Left renal pelvis (tissue), 4 donors: ENCODE data around the gene AHDC1. TPM values are rescaled to one million over a fixed set of nuclear protein-coding genes. Genes with fewer than 3 reads are reported as not detected.

ENCODE experiments used
- DNase-seq, 4 donors: peaks; one replicate each; pipeline ENCODE4 v3.0.0-alpha.2; 2013; ENCODE audit warnings: low read depth in 4 of 4, low spot score in 3 of 4
- polyA plus RNA-seq, 4 donors: library from polyadenylated mRNA; unstranded; fragments of 120-200 nt; gene quantifications; one replicate each; pipeline ENCODE4 v1.2.1, GENCODE V29; 2013; ENCODE audit not compliant: insufficient read length in 4 of 4

The AHDC1 gene
- polyA plus RNA-seq, 4 donors = 35.9 to 63.8 (median 52.3) TPM

DNA sequence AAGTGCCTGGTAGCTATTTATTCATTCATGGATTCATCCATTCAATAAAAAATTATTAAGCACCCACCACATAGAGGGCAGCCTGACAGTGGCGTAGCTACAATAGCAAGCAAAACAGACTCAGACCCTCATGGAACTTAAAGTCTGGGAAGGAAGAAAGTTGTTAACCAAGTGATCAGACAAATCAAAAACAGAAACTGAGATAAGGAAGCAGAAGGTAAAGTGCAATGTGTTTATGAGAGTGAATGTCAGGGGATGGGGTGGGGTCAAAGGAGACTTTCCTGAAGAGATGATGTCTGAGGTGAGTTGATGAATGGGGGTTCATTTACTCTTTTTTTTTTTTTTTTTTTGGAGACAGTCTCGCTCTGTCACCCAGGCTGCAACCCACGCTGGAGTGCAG lies 111.1 kb downstream of the AHDC1 start:
- DNase-seq = no peak

- no peak for DNase-seq
Measured at GRCh38 chr1:27491748-27492700, 111.9 kb downstream of the AHDC1 start.

GRCh38 chr1:27489973-27490741 lies 113.8 kb downstream of the AHDC1 start, which contains the start of gene WASF2:
WASF2 (minus strand) TSS chr1:27490167; CDS start chr1:27428890, 61,277 bp downstream.
- peak; percentile 97 to 98 (median 98) for DNase-seq

DNA sequence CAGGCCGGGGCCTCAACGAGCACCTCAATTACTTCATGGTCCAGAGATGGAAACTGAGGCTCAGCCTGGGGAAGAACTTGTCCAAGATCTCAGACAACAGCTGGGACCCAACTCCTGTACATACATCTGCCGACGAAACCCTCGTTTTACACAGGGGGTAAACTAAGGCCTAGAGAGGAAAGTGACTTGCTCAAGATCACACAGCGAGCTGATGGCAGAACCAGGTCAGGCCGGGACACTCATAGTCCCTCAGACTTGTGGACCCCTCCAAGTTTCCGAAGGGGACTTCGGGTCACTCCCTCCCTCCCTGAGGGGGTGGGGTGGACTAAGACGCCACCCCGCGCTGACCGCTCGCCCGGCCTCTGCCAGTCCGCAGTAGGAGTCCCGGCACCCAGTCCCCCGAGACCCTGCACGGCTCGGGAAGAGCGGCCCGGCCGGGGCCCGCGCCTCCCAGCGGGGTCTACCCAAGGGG lies 114.4 kb downstream of the AHDC1 start:
- no peak for DNase-seq

DNA sequence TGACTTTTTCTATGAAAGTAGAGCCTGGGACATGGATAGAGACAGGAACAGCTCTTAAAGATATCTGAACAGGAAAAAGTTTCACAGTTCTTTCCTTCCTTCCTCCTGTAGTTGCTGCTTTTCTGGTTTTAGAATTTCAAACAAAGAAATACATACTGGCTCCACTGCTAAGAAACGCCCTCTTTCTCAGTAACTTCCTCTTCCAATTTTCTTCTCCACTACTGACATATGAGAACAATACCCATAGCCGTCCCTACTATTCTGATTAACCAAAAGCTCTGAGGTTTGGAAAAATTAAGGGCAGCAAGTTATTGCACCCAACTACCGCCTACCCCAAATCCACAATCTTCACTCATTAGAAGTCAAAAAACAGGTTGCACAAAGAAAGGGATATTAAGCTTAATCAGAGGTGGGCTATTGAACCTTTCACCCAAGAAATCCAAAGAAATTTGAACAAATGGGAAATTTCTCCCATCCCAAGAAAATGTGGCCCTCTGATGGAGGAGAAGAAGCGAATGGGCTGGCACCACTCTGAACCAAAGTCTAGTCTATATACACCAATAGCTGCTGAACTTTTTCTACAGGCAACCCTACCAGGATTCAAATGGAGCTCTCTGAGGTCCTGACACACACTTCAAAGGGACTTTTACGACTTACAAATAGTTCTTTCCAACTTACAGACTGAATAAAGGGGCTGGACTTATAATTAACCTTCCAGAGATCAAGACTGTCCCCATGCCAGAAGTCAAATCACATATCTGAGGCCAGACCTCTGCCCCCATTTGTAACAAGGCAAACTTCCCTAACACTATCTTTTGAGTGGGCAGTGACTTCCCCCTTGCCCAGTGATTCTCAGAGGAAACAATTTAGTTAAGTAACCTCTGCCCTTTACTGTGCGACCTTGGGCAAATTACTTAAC lies 115.7 kb downstream of the AHDC1 start:
- no peak for DNase-seq

DNA sequence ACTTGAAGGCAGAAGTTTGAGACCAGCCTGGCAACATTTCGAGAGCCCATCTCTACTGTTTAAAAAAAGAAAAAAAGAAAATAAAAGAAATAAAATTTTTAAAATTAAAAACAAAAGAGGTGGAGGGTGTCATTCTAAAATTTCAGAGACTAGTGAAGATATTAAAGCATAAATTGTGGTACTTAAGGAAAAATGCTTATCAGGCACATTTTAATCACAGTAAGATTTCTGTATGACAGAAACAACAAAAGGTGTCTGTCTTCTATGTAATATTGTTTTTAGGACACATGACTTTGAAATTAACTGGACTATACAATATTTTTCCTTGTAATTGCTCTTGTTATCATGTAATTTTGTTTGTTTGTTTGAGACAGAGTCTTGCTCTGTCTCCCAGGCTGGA lies 118.6 kb downstream of the AHDC1 start:
- no peak for DNase-seq

Other genes starting within 250 kb of the AHDC1 start
- gene MAP3K6, start 237.2 kb downstream of the AHDC1 start, polyA plus RNA-seq = 10 to 100 TPM in 1 of 4 donors, 1 to 10 TPM in 3; 9.0 to 15.1 (median 9.5) TPM
- gene FCN3, start 229.3 kb downstream of the AHDC1 start, polyA plus RNA-seq = 1 to 10 TPM in 2 of 4 donors, under 1 TPM in 2; 0.85 to 1.7 (median 1.1) TPM
- under 1 TPM in 3 of 4 donors, not detected in 1; 0.20 to 0.26 (median 0.20) TPM for gene CD164L2, start 220.8 kb downstream of the AHDC1 start, polyA plus RNA-seq
- gene GPR3, start 211.5 kb downstream of the AHDC1 start, polyA plus RNA-seq = 1 to 10 TPM in 2 of 4 donors, under 1 TPM in 2; 0.60 to 1.8 (median 0.99) TPM
- gene WASF2, start 114.0 kb downstream of the AHDC1 start, polyA plus RNA-seq = 100 to 1,000 TPM; 106 to 159 (median 139) TPM
- 1 to 10 TPM; 1.2 to 2.8 (median 1.8) TPM for gene FGR, start 31.0 kb upstream of the AHDC1 start, polyA plus RNA-seq
- 10 to 100 TPM; 21.6 to 53.3 (median 25.5) TPM for gene IFI6, start 68.0 kb upstream of the AHDC1 start, polyA plus RNA-seq
- gene FAM76A, start 121.8 kb upstream of the AHDC1 start, polyA plus RNA-seq = 10 to 100 TPM; 11.9 to 16.7 (median 14.5) TPM
- gene STX12, start 169.1 kb upstream of the AHDC1 start, polyA plus RNA-seq = 10 to 100 TPM; 45.7 to 53.0 (median 50.4) TPM
- 10 to 100 TPM; 51.3 to 63.3 (median 55.7) TPM for gene PPP1R8, start 226.6 kb upstream of the AHDC1 start, polyA plus RNA-seq